NCI-H1092 (cell line): Measurements from ENCODE around the gene AKAP6.
"Not testable (repeated sequence)": the region's sequence is repeated elsewhere in the genome, so short reads cannot be mapped to it uniquely, and the experiment has no call there.

Source experiments
- DNase-seq: peaks from one replicate; lab custom pipeline; 2025; lab: John Stamatoyannopoulos, UW

AKAP6 gene

GRCh38 chr14:32545095-32545494, 216.0 kb downstream of the AKAP6 start:
- no peak for DNase-seq

- DNase-seq: no peak
These were observed 216.6 kb downstream of the AKAP6 start for GRCh38 chr14:32545506-32546210.

- DNase-seq: no peak
These were observed 217.1 kb downstream of the AKAP6 start for GRCh38 chr14:32546246-32546645.

GRCh38 chr14:32552766-32553165, 223.7 kb downstream of the AKAP6 start:
- DNase-seq: no peak

GRCh38 chr14:32559048-32559447, 229.9 kb downstream of the AKAP6 start:
- no peak for DNase-seq

GRCh38 chr14:32559590-32559989, 230.5 kb downstream of the AKAP6 start:
- no peak for DNase-seq

GRCh38 chr14:32560209-32560857, 231.2 kb downstream of the AKAP6 start:
- DNase-seq: peak; percentile 52

GRCh38 chr14:32561520-32561919, 232.4 kb downstream of the AKAP6 start:
- no peak for DNase-seq

- DNase-seq: no peak
These were observed 235.5 kb downstream of the AKAP6 start for GRCh38 chr14:32564596-32564995.

GRCh38 chr14:32565256-32565655, 236.2 kb downstream of the AKAP6 start:
- no peak for DNase-seq

- no peak for DNase-seq
These were observed 238.7 kb downstream of the AKAP6 start for GRCh38 chr14:32567543-32568384.

GRCh38 chr14:32571551-32571950, 242.5 kb downstream of the AKAP6 start:
- DNase-seq: no peak

- DNase-seq: no peak
These were observed 243.1 kb downstream of the AKAP6 start for GRCh38 chr14:32571995-32572866.

- DNase-seq: no peak
These were observed 243.7 kb downstream of the AKAP6 start for GRCh38 chr14:32572867-32573150.

GRCh38 chr14:32574269-32574668, 245.2 kb downstream of the AKAP6 start:
- no peak for DNase-seq

GRCh38 chr14:32576088-32576795, 247.1 kb downstream of the AKAP6 start:
- peak; percentile 52 for DNase-seq

- no peak for DNase-seq
These were observed 247.9 kb downstream of the AKAP6 start for GRCh38 chr14:32576977-32577376.

- DNase-seq: no peak
These were observed 249.1 kb downstream of the AKAP6 start for GRCh38 chr14:32578181-32578580.

GRCh38 chr14:32583427-32583826, 254.3 kb downstream of the AKAP6 start:
- not testable (repeated sequence) for DNase-seq

- DNase-seq: no peak
These were observed 255.0 kb downstream of the AKAP6 start for GRCh38 chr14:32584079-32584478.

GRCh38 chr14:32587461-32587860, 258.4 kb downstream of the AKAP6 start:
- DNase-seq: no peak
